IMR-90 (cell line): ENCODE results near the gene SARM1. TPM values are rescaled to one million over a fixed set of nuclear protein-coding genes. Genes with fewer than 3 reads are reported as not detected.

Experiments used
- ATAC-seq: fragments of 200-7000 bp; cut with Tn5 transposase; 2 replicates; pipeline ENCODE4 v1.9.1; 2020; ENCODE audit warnings: low read depth, mild to moderate bottlenecking, moderate library complexity
- BruUV-seq: library from RNA; stranded (reverse); fragments of 400-500 nt; replicated peaks from 2 replicates; lab custom pipeline; 2021; lab: Mats Ljungman, UMichigan
- CTCF ChIA-PET: fragments of 300-600 bp; formaldehyde crosslinking; extraction: SDS; loops from one replicate; lab custom pipeline; 2021; ENCODE audit warnings: antibody characterized with exemption; lab: Yijun Ruan, JAX
- POLR2A ChIA-PET: fragments of 300-600 bp; sonication (Branson Sonifier 250); formaldehyde crosslinking; loops from one replicate; lab custom pipeline; 2022; ENCODE audit warnings: antibody characterized with exemption; ENCODE audit not compliant: unreplicated experiment; lab: Charles Lee
- DNase-seq: peaks from one replicate; pipeline ENCODE4 v3.0.0; 2013
- H2AFZ ChIP-seq: replicated peaks from 2 replicates; pipeline ENCODE3; 2013; ENCODE audit warnings: low read length, mild to moderate bottlenecking; ENCODE audit not compliant: poor library complexity
- H2AK5ac ChIP-seq: 2 replicates; pipeline ENCODE4 v1.6.1; 2013; ENCODE audit warnings: low read depth, low read length, inconsistent platforms
- H2AK9ac ChIP-seq: replicated peaks from 2 replicates; pipeline ENCODE3; 2013; ENCODE audit warnings: mild to moderate bottlenecking, low read depth, low read length, moderate library complexity; ENCODE audit not compliant: poor library complexity
- H2BK120ac ChIP-seq: 2 replicates; pipeline ENCODE4 v1.6.1; 2013; ENCODE audit warnings: low read depth, low read length, inconsistent platforms
- H2BK15ac ChIP-seq: 3 replicates; pipeline ENCODE4 v1.6.1; 2013; ENCODE audit warnings: low read depth, low read length, inconsistent platforms
- H2BK20ac ChIP-seq: 2 replicates; pipeline ENCODE4 v1.6.1; 2013; ENCODE audit warnings: low read depth, mild to moderate bottlenecking, inconsistent platforms, low read length, moderate library complexity
- H2BK5ac ChIP-seq: 2 replicates; pipeline ENCODE4 v1.6.1; 2013; ENCODE audit warnings: mild to moderate bottlenecking, low read depth, low read length, inconsistent platforms; ENCODE audit not compliant: poor library complexity, severe bottlenecking
- H3K14ac ChIP-seq: replicated peaks from 2 replicates; pipeline ENCODE4 v1.6.1; 2013; ENCODE audit warnings: low read depth, low read length, inconsistent platforms
- H3K18ac ChIP-seq: 2 replicates; pipeline ENCODE4 v1.6.1; 2013; ENCODE audit warnings: low read depth, low read length, control low read depth
- H3K23ac ChIP-seq: 2 replicates; pipeline ENCODE4 v1.6.1; 2013; ENCODE audit warnings: low read depth, low read length, inconsistent platforms
- H3K27ac ChIP-seq: 2 replicates; pipeline ENCODE4 v1.5.1; 2013; ENCODE audit warnings: mild to moderate bottlenecking, control low read depth, low read length; ENCODE audit not compliant: insufficient read depth
- H3K27me3 ChIP-seq: 2 replicates; pipeline ENCODE4 v1.6.1; 2013; ENCODE audit warnings: low read length; ENCODE audit not compliant: control insufficient read depth, insufficient read depth
- H3K36me3 ChIP-seq: 2 replicates; pipeline ENCODE4 v1.6.1; 2013; ENCODE audit warnings: low read length, mixed read lengths; ENCODE audit not compliant: control insufficient read depth, insufficient read depth
- H3K4ac ChIP-seq: 2 replicates; pipeline ENCODE4 v1.6.1; 2013; ENCODE audit warnings: low read depth, low read length, inconsistent platforms
- H3K4me1 ChIP-seq: 2 replicates; pipeline ENCODE4 v1.6.1; 2013; ENCODE audit warnings: low read length, mixed read lengths; ENCODE audit not compliant: control insufficient read depth, insufficient read depth
- H3K4me2 ChIP-seq: 2 replicates; pipeline ENCODE4 v1.6.1; 2013; ENCODE audit warnings: low read depth, mild to moderate bottlenecking, control low read depth, low read length, moderate library complexity
- H3K4me3 ChIP-seq: 2 replicates; pipeline ENCODE4 v1.5.1; 2013; ENCODE audit warnings: low read depth, mild to moderate bottlenecking, control low read depth, low read length, moderate library complexity; ENCODE audit not compliant: insufficient read depth
- H3K56ac ChIP-seq: 2 replicates; pipeline ENCODE4 v1.6.1; 2013; ENCODE audit warnings: low read length, inconsistent platforms; ENCODE audit not compliant: insufficient read depth; ENCODE audit errors: extremely low read depth
- H3K79me1 ChIP-seq, 2 experiments: 2 replicates each; pipeline ENCODE4 v1.6.1; 2013; ENCODE audit warnings: low read length in 2 of 2, inconsistent platforms in 1 of 2, low read depth in 1 of 2
- H3K9ac ChIP-seq: 2 replicates; pipeline ENCODE4 v1.6.1; 2013; ENCODE audit warnings: low read depth, low read length, control low read depth
- H3K9me1 ChIP-seq: 2 replicates; pipeline ENCODE4 v1.6.1; 2013; ENCODE audit warnings: low read length, inconsistent platforms; ENCODE audit not compliant: insufficient read depth
- H3K9me3 ChIP-seq: 2 replicates; pipeline ENCODE4 v1.6.1; 2013; ENCODE audit warnings: low read length; ENCODE audit not compliant: control insufficient read depth, insufficient read depth
- H4K20me1 ChIP-seq: 2 replicates; pipeline ENCODE4 v1.6.1; 2013; ENCODE audit warnings: low read length, inconsistent platforms; ENCODE audit not compliant: insufficient read depth
- H4K5ac ChIP-seq: 2 replicates; pipeline ENCODE4 v1.6.1; 2013; ENCODE audit warnings: mild to moderate bottlenecking, low read depth, low read length, control low read depth
- H4K8ac ChIP-seq, 2 experiments: 2 replicates each; pipeline ENCODE4 v1.6.1; 2013; ENCODE audit warnings: low read depth in 2 of 2, low read length in 2 of 2, control low read depth in 1 of 2, inconsistent platforms in 1 of 2
- H4K91ac ChIP-seq: 2 replicates; pipeline ENCODE4 v1.6.1; 2013; ENCODE audit warnings: low read depth, low read length, inconsistent platforms; ENCODE audit not compliant: insufficient read depth
- BHLHE40 ChIP-seq: fragments of 150-350 bp; IDR thresholded peaks from 2 replicates; pipeline ENCODE4 v1.6.1; 2016; ENCODE audit warnings: mild to moderate bottlenecking, low read depth, low read length
- CHD1 ChIP-seq: IDR thresholded peaks from 2 replicates; pipeline ENCODE4 v1.6.1; 2012; ENCODE audit warnings: low read depth, low read length, improper control_type of control experiment
- FOS ChIP-seq: fragments of 150-350 bp; IDR thresholded peaks from 2 replicates; pipeline ENCODE4 v1.6.1; 2016; ENCODE audit warnings: low read depth, low read length
- MXI1 ChIP-seq: IDR thresholded peaks from 2 replicates; pipeline ENCODE4 v1.6.1; 2012; ENCODE audit warnings: low read depth, mild to moderate bottlenecking, low read length, moderate library complexity, borderline replicate concordance
- RAD21 ChIP-seq: IDR thresholded peaks from 2 replicates; pipeline ENCODE4 v1.6.1; 2012; ENCODE audit warnings: low read length, improper control_type of control experiment
- SMC3 ChIP-seq: fragments of 150-350 bp; IDR thresholded peaks from 2 replicates; pipeline ENCODE4 v1.6.1; 2016; ENCODE audit warnings: low read depth, mild to moderate bottlenecking, antibody characterized with exemption, low read length, moderate library complexity
- WGBS, 2 experiments: methylation state at CpG; one replicate each; pipeline versions ENCODE4 v1.1.5 to v1.1.7; 2013; ENCODE audit warnings: missing lambda C conversion rate in 2 of 2; ENCODE audit not compliant: insufficient read length in 1 of 2; ENCODE audit errors: extremely low coverage in 2 of 2; 5-methylcytosine and 5-hydroxymethylcytosine counted together
- dilution Hi-C: fragments of 300-500 bp; cut with HindIII; formaldehyde crosslinking; loops from one replicate; pipeline ENCODE4 v1.14.3; 2018; ENCODE audit warnings: low sequenced_read_pairs; ENCODE audit not compliant: unreplicated experiment
- in situ Hi-C: fragments of 300-500 bp; cut with MboI; formaldehyde crosslinking; loops from 3 replicates; pipeline ENCODE4 v1.14.3; 2019; ENCODE audit warnings: low sequenced_read_pairs, inconsistent platforms, mixed read lengths
- intact Hi-C: fragments of 100-400 bp; cut with micrococcal nuclease; formaldehyde crosslinking; loops from 2 replicates; pipeline ENCODE4 v1.10.0; 2022
- polyA plus RNA-seq, 3 experiments: library from polyadenylated mRNA; depleted of rRNA; stranded (reverse); fragments of >200 nt; gene quantifications; 2 replicates each; pipeline ENCODE4 v1.2.3, GENCODE V29; 2012; ENCODE audit warnings: low replicate concordance in 1 of 3
- total RNA-seq: library from RNA; depleted of rRNA; stranded (reverse); fragments of >200 nt; gene quantifications from 2 replicates; pipeline ENCODE4 v1.2.3, GENCODE V29; 2012
- TF ChIP-seq, protein P1 (sequence below): fragments of 150-350 bp; IDR thresholded peaks from 2 replicates; pipeline ENCODE4 v1.6.1; 2017; ENCODE audit warnings: mild to moderate bottlenecking, antibody characterized with exemption, low read length, low read depth
- TF ChIP-seq, protein P2 (sequence below): conservative IDR thresholded peaks from 2 replicates; pipeline ENCODE4 v1.5.1; 2012; ENCODE audit warnings: mild to moderate bottlenecking, low read depth, low read length, improper control_type of control experiment

Gene SARM1
- total and polyA plus RNA-seq, 2 of the 4 experiments (the other 2 are of a cell fraction), result 3.4 to 11.4 TPM

DNA sequence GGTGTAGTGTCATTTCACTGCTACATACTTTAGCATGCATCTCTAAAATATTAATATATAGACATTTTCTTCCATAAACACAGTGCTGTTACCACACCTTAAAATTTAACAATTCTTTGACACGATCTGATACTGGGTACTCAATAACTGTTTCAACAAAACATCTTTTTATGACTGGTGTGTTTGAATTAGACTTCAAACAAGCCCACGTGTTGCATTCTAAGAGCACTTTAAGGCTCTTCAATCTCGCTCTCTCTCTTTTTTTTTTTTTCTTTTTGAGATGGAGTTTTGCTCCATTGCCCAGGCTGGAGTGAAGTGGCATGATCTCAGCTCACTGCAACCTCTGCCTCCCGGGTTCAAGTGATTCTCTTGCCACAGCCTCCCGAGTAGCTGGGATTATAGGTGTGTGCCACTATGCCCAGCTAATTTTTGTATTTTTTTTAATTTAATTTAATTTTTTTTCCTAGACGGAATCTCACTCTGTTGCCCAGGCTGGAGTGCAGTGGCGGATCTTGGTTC is 50.4 kb downstream of the SARM1 start:
- no peak overlapping the region for H3K4ac ChIP-seq
- H3K14ac ChIP-seq, result no peak overlapping the region
- intact Hi-C loops (no loop called here), in situ Hi-C loops (no loop called here), dilution Hi-C loops (no loop called here)
- H3K4me3 ChIP-seq, result no peak overlapping the region
- no peak overlapping the region for H2BK5ac ChIP-seq
- no peak overlapping the region for H2BK120ac ChIP-seq
- no peak overlapping the region for H3K18ac ChIP-seq
- no peak overlapping the region for H3K23ac ChIP-seq
- H2BK15ac ChIP-seq, result no peak overlapping the region
- no peak overlapping the region for H3K9ac ChIP-seq
- H4K20me1 ChIP-seq, result no peaks in the 10 kb centered on the region
- DNase-seq (no peak), ATAC-seq (no peak)
- H3K4me1 ChIP-seq, result no peaks in the 10 kb centered on the region
- H2AK9ac ChIP-seq, result no peak overlapping the region
- peaks cover 8% of the 10 kb centered on the region; the same call in 1 of the 2 replicates for H3K27me3 ChIP-seq
- no peaks in the 10 kb centered on the region for H3K79me1 ChIP-seq
- no peak overlapping the region for H4K8ac ChIP-seq
- H3K27ac ChIP-seq, result no peak overlapping the region
- no peak overlapping the region for H2BK20ac ChIP-seq
- H3K9me3 ChIP-seq, result no peaks in the 10 kb centered on the region
- no CpG with 5 or more reads among the region's 7 CpGs for WGBS, 2 experiments
- TF ChIP-seq, protein P1, sequence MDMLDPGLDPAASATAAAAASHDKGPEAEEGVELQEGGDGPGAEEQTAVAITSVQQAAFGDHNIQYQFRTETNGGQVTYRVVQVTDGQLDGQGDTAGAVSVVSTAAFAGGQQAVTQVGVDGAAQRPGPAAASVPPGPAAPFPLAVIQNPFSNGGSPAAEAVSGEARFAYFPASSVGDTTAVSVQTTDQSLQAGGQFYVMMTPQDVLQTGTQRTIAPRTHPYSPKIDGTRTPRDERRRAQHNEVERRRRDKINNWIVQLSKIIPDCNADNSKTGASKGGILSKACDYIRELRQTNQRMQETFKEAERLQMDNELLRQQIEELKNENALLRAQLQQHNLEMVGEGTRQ, result no peak
- TF ChIP-seq MXI1 (no peak), SMC3 (no peak), RAD21 (no peak), FOS (no peak), BHLHE40 (no peak), CHD1 (no peak)
- TF ChIP-seq, protein P2, sequence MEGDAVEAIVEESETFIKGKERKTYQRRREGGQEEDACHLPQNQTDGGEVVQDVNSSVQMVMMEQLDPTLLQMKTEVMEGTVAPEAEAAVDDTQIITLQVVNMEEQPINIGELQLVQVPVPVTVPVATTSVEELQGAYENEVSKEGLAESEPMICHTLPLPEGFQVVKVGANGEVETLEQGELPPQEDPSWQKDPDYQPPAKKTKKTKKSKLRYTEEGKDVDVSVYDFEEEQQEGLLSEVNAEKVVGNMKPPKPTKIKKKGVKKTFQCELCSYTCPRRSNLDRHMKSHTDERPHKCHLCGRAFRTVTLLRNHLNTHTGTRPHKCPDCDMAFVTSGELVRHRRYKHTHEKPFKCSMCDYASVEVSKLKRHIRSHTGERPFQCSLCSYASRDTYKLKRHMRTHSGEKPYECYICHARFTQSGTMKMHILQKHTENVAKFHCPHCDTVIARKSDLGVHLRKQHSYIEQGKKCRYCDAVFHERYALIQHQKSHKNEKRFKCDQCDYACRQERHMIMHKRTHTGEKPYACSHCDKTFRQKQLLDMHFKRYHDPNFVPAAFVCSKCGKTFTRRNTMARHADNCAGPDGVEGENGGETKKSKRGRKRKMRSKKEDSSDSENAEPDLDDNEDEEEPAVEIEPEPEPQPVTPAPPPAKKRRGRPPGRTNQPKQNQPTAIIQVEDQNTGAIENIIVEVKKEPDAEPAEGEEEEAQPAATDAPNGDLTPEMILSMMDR, result no peak
- no peaks in the 10 kb centered on the region for H3K9me1 ChIP-seq
- CTCF ChIA-PET, result interaction anchor here (0.5 kb wide), 1 partner anchor 281 kb away, joined by 3 read pairs; no protein-coding TSS in a partner anchor
- H2AK5ac ChIP-seq, result no peak overlapping the region
- H3K4me2 ChIP-seq, result no peak overlapping the region
- no TSS peak for BruUV-seq
- no peak overlapping the region for H3K56ac ChIP-seq
- no peak overlapping the region for H2AFZ ChIP-seq
- H3K36me3 ChIP-seq, result no peaks in the 10 kb centered on the region
- no peak overlapping the region for H4K5ac ChIP-seq
- POLR2A ChIA-PET, result no interaction called here
- H4K91ac ChIP-seq, result no peak overlapping the region
